IMR-90 (cell line): Measurements from ENCODE around the gene PIGU. TPM values are rescaled to one million over a fixed set of nuclear protein-coding genes. Genes with fewer than 3 reads are reported as not detected.

Experiments
- ATAC-seq: fragments of 200-7000 bp; cut with Tn5 transposase; 2 replicates; pipeline ENCODE4 v1.9.1; 2020; ENCODE audit warnings: low read depth, mild to moderate bottlenecking, moderate library complexity
- BruUV-seq: library from RNA; stranded (reverse); fragments of 400-500 nt; replicated peaks from 2 replicates; lab custom pipeline; 2021; lab: Mats Ljungman, UMichigan
- CTCF ChIA-PET: fragments of 300-600 bp; formaldehyde crosslinking; extraction: SDS; loops from one replicate; lab custom pipeline; 2021; ENCODE audit warnings: antibody characterized with exemption; lab: Yijun Ruan, JAX
- POLR2A ChIA-PET: fragments of 300-600 bp; sonication (Branson Sonifier 250); formaldehyde crosslinking; loops from one replicate; lab custom pipeline; 2022; ENCODE audit warnings: antibody characterized with exemption; ENCODE audit not compliant: unreplicated experiment; lab: Charles Lee
- DNase-seq: peaks from one replicate; pipeline ENCODE4 v3.0.0; 2013
- H2AFZ ChIP-seq: replicated peaks from 2 replicates; pipeline ENCODE3; 2013; ENCODE audit warnings: low read length, mild to moderate bottlenecking; ENCODE audit not compliant: poor library complexity
- H2AK5ac ChIP-seq: 2 replicates; pipeline ENCODE4 v1.6.1; 2013; ENCODE audit warnings: low read depth, low read length, inconsistent platforms
- H2AK9ac ChIP-seq: replicated peaks from 2 replicates; pipeline ENCODE3; 2013; ENCODE audit warnings: mild to moderate bottlenecking, low read depth, low read length, moderate library complexity; ENCODE audit not compliant: poor library complexity
- H2BK120ac ChIP-seq: 2 replicates; pipeline ENCODE4 v1.6.1; 2013; ENCODE audit warnings: low read depth, low read length, inconsistent platforms
- H2BK15ac ChIP-seq: 3 replicates; pipeline ENCODE4 v1.6.1; 2013; ENCODE audit warnings: low read depth, low read length, inconsistent platforms
- H2BK20ac ChIP-seq: 2 replicates; pipeline ENCODE4 v1.6.1; 2013; ENCODE audit warnings: low read depth, mild to moderate bottlenecking, inconsistent platforms, low read length, moderate library complexity
- H2BK5ac ChIP-seq: 2 replicates; pipeline ENCODE4 v1.6.1; 2013; ENCODE audit warnings: mild to moderate bottlenecking, low read depth, low read length, inconsistent platforms; ENCODE audit not compliant: poor library complexity, severe bottlenecking
- H3K14ac ChIP-seq: replicated peaks from 2 replicates; pipeline ENCODE4 v1.6.1; 2013; ENCODE audit warnings: low read depth, low read length, inconsistent platforms
- H3K18ac ChIP-seq: 2 replicates; pipeline ENCODE4 v1.6.1; 2013; ENCODE audit warnings: low read depth, low read length, control low read depth
- H3K23ac ChIP-seq: 2 replicates; pipeline ENCODE4 v1.6.1; 2013; ENCODE audit warnings: low read depth, low read length, inconsistent platforms
- H3K27ac ChIP-seq: 2 replicates; pipeline ENCODE4 v1.5.1; 2013; ENCODE audit warnings: mild to moderate bottlenecking, control low read depth, low read length; ENCODE audit not compliant: insufficient read depth
- H3K27me3 ChIP-seq: 2 replicates; pipeline ENCODE4 v1.6.1; 2013; ENCODE audit warnings: low read length; ENCODE audit not compliant: control insufficient read depth, insufficient read depth
- H3K36me3 ChIP-seq: 2 replicates; pipeline ENCODE4 v1.6.1; 2013; ENCODE audit warnings: low read length, mixed read lengths; ENCODE audit not compliant: control insufficient read depth, insufficient read depth
- H3K4ac ChIP-seq: 2 replicates; pipeline ENCODE4 v1.6.1; 2013; ENCODE audit warnings: low read depth, low read length, inconsistent platforms
- H3K4me1 ChIP-seq: 2 replicates; pipeline ENCODE4 v1.6.1; 2013; ENCODE audit warnings: low read length, mixed read lengths; ENCODE audit not compliant: control insufficient read depth, insufficient read depth
- H3K4me2 ChIP-seq: 2 replicates; pipeline ENCODE4 v1.6.1; 2013; ENCODE audit warnings: low read depth, mild to moderate bottlenecking, control low read depth, low read length, moderate library complexity
- H3K4me3 ChIP-seq: 2 replicates; pipeline ENCODE4 v1.5.1; 2013; ENCODE audit warnings: low read depth, mild to moderate bottlenecking, control low read depth, low read length, moderate library complexity; ENCODE audit not compliant: insufficient read depth
- H3K56ac ChIP-seq: 2 replicates; pipeline ENCODE4 v1.6.1; 2013; ENCODE audit warnings: low read length, inconsistent platforms; ENCODE audit not compliant: insufficient read depth; ENCODE audit errors: extremely low read depth
- H3K79me1 ChIP-seq, 2 experiments: 2 replicates each; pipeline ENCODE4 v1.6.1; 2013; ENCODE audit warnings: low read length in 2 of 2, inconsistent platforms in 1 of 2, low read depth in 1 of 2
- H3K9ac ChIP-seq: 2 replicates; pipeline ENCODE4 v1.6.1; 2013; ENCODE audit warnings: low read depth, low read length, control low read depth
- H3K9me1 ChIP-seq: 2 replicates; pipeline ENCODE4 v1.6.1; 2013; ENCODE audit warnings: low read length, inconsistent platforms; ENCODE audit not compliant: insufficient read depth
- H3K9me3 ChIP-seq: 2 replicates; pipeline ENCODE4 v1.6.1; 2013; ENCODE audit warnings: low read length; ENCODE audit not compliant: control insufficient read depth, insufficient read depth
- H4K20me1 ChIP-seq: 2 replicates; pipeline ENCODE4 v1.6.1; 2013; ENCODE audit warnings: low read length, inconsistent platforms; ENCODE audit not compliant: insufficient read depth
- H4K5ac ChIP-seq: 2 replicates; pipeline ENCODE4 v1.6.1; 2013; ENCODE audit warnings: mild to moderate bottlenecking, low read depth, low read length, control low read depth
- H4K8ac ChIP-seq, 2 experiments: 2 replicates each; pipeline ENCODE4 v1.6.1; 2013; ENCODE audit warnings: low read depth in 2 of 2, low read length in 2 of 2, control low read depth in 1 of 2, inconsistent platforms in 1 of 2
- H4K91ac ChIP-seq: 2 replicates; pipeline ENCODE4 v1.6.1; 2013; ENCODE audit warnings: low read depth, low read length, inconsistent platforms; ENCODE audit not compliant: insufficient read depth
- BHLHE40 ChIP-seq: fragments of 150-350 bp; IDR thresholded peaks from 2 replicates; pipeline ENCODE4 v1.6.1; 2016; ENCODE audit warnings: mild to moderate bottlenecking, low read depth, low read length
- CEBPB ChIP-seq: IDR thresholded peaks from 2 replicates; pipeline ENCODE4 v1.6.1; 2012; ENCODE audit warnings: low read depth, low read length, improper control_type of control experiment
- CHD1 ChIP-seq: IDR thresholded peaks from 2 replicates; pipeline ENCODE4 v1.6.1; 2012; ENCODE audit warnings: low read depth, low read length, improper control_type of control experiment
- MAFK ChIP-seq: IDR thresholded peaks from 2 replicates; pipeline ENCODE4 v1.6.1; 2012; ENCODE audit warnings: low read depth, low read length, improper control_type of control experiment
- MAZ ChIP-seq: IDR thresholded peaks from 2 replicates; pipeline ENCODE4 v1.6.1; 2012; ENCODE audit warnings: low read depth, mild to moderate bottlenecking, low read length, improper control_type of control experiment, moderate library complexity, borderline replicate concordance
- POLR2A ChIP-seq: IDR thresholded peaks from 2 replicates; pipeline ENCODE4 v1.6.1; 2012; ENCODE audit warnings: mild to moderate bottlenecking, low read depth, low read length
- SMC3 ChIP-seq: fragments of 150-350 bp; IDR thresholded peaks from 2 replicates; pipeline ENCODE4 v1.6.1; 2016; ENCODE audit warnings: low read depth, mild to moderate bottlenecking, antibody characterized with exemption, low read length, moderate library complexity
- WGBS, 2 experiments: methylation state at CpG; one replicate each; pipeline versions ENCODE4 v1.1.5 to v1.1.7; 2013; ENCODE audit warnings: missing lambda C conversion rate in 2 of 2; ENCODE audit not compliant: insufficient read length in 1 of 2; ENCODE audit errors: extremely low coverage in 2 of 2; 5-methylcytosine and 5-hydroxymethylcytosine counted together
- dilution Hi-C: fragments of 300-500 bp; cut with HindIII; formaldehyde crosslinking; loops from one replicate; pipeline ENCODE4 v1.14.3; 2018; ENCODE audit warnings: low sequenced_read_pairs; ENCODE audit not compliant: unreplicated experiment
- in situ Hi-C: fragments of 300-500 bp; cut with MboI; formaldehyde crosslinking; loops from 3 replicates; pipeline ENCODE4 v1.14.3; 2019; ENCODE audit warnings: low sequenced_read_pairs, inconsistent platforms, mixed read lengths
- intact Hi-C: fragments of 100-400 bp; cut with micrococcal nuclease; formaldehyde crosslinking; loops from 2 replicates; pipeline ENCODE4 v1.10.0; 2022
- polyA plus RNA-seq, 3 experiments: library from polyadenylated mRNA; depleted of rRNA; stranded (reverse); fragments of >200 nt; gene quantifications; 2 replicates each; pipeline ENCODE4 v1.2.3, GENCODE V29; 2012; ENCODE audit warnings: low replicate concordance in 1 of 3
- total RNA-seq: library from RNA; depleted of rRNA; stranded (reverse); fragments of >200 nt; gene quantifications from 2 replicates; pipeline ENCODE4 v1.2.3, GENCODE V29; 2012
- TF ChIP-seq, protein P1 (sequence below): conservative IDR thresholded peaks from 2 replicates; pipeline ENCODE4 v1.5.1; 2012; ENCODE audit warnings: mild to moderate bottlenecking, low read depth, low read length, improper control_type of control experiment

The PIGU gene
- total and polyA plus RNA-seq, 2 of the 4 experiments (the other 2 are of a cell fraction) = 11.1 to 31.1 TPM

DNA sequence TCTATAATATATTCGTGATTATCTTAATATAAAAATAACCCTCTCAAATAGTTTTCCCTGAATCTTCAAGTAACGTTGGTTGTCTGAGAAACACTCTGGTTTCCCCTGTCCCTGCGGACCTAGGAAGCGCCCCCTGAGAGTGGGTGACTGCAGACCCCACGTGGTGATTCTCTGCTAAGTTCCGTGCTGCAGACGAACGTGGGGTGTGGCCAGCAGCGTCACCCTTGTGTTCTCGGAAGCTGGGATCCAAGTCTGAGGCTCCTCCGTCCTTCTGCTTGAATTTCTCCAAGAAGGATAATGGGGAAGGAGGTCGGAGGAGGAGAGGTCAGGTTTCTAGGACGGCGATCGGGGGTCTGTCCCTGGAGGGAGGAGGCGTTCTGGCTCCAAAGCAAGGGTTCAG, 135.0 kb downstream of the PIGU start:
- H3K79me1 ChIP-seq = peaks cover 4 to 24% of the 10 kb centered on the region in 2 experiments
- TF ChIP-seq CEBPB (no peak), POLR2A (no peak), MAZ (no peak), BHLHE40 (no peak), CHD1 (no peak), MAFK (no peak), SMC3 (no peak)
- TF ChIP-seq, protein P1, sequence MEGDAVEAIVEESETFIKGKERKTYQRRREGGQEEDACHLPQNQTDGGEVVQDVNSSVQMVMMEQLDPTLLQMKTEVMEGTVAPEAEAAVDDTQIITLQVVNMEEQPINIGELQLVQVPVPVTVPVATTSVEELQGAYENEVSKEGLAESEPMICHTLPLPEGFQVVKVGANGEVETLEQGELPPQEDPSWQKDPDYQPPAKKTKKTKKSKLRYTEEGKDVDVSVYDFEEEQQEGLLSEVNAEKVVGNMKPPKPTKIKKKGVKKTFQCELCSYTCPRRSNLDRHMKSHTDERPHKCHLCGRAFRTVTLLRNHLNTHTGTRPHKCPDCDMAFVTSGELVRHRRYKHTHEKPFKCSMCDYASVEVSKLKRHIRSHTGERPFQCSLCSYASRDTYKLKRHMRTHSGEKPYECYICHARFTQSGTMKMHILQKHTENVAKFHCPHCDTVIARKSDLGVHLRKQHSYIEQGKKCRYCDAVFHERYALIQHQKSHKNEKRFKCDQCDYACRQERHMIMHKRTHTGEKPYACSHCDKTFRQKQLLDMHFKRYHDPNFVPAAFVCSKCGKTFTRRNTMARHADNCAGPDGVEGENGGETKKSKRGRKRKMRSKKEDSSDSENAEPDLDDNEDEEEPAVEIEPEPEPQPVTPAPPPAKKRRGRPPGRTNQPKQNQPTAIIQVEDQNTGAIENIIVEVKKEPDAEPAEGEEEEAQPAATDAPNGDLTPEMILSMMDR = no peak
- 81% methylated on average over 6 of the region's 16 CpGs; no CpG with 5 or more reads in 1 of the 2 experiments for WGBS, 2 experiments
- no peak overlapping the region for H3K27ac ChIP-seq
- H3K23ac ChIP-seq = no peak overlapping the region
- H3K18ac ChIP-seq = no peak overlapping the region
- no peak overlapping the region for H3K4me3 ChIP-seq
- no peak overlapping the region for H2AK5ac ChIP-seq
- ATAC-seq (no peak), DNase-seq (no peak)
- CTCF ChIA-PET = no interaction called here
- no peak overlapping the region for H2BK20ac ChIP-seq
- H2BK15ac ChIP-seq = no peak overlapping the region
- no peaks in the 10 kb centered on the region for H3K27me3 ChIP-seq
- H3K56ac ChIP-seq = no peak overlapping the region
- in situ Hi-C loops = no loop called here
- no peak overlapping the region for H3K4ac ChIP-seq
- no TSS peak for BruUV-seq
- H4K5ac ChIP-seq = no peak overlapping the region
- intact Hi-C loops = no loop called here
- POLR2A ChIA-PET = no interaction called here
- dilution Hi-C loops = no loop called here
- H4K20me1 ChIP-seq = peaks cover 9% of the 10 kb centered on the region
- no peak overlapping the region for H3K4me2 ChIP-seq
- no peak overlapping the region for H3K9ac ChIP-seq
- no peak overlapping the region for H4K8ac ChIP-seq
- no peaks in the 10 kb centered on the region for H3K9me3 ChIP-seq
- no peak overlapping the region for H3K14ac ChIP-seq
- H3K36me3 ChIP-seq = peaks cover 36% of the 10 kb centered on the region
- no peak overlapping the region for H2AFZ ChIP-seq
- no peaks in the 10 kb centered on the region for H3K9me1 ChIP-seq
- H3K4me1 ChIP-seq = no peaks in the 10 kb centered on the region
- H2BK5ac ChIP-seq = no peak overlapping the region
- no peak overlapping the region for H4K91ac ChIP-seq
- H2BK120ac ChIP-seq = no peak overlapping the region
- peak overlapping the region; percentile 37 for H2AK9ac ChIP-seq
